Spleen (tissue), 7 donors: Measurements from ENCODE around the gene CARHSP1.

Experiments used
- CTCF ChIP-seq, 11 experiments: fragments of 200-600 bp in 7 of 11; fragments of 450-650 bp in 4 of 11; sonication (generic) in 4 of 11; IDR thresholded peaks in 8 of 11; conservative IDR thresholded peaks in 3 of 11; 1 replicate in 7 of 11; 2 replicates in 4 of 11; pipeline versions ENCODE4 v1.4.0 to v1.8.0; 2016 to 2021; ENCODE audit warnings: antibody characterized with exemption in 11 of 11, inconsistent platforms in 4 of 11, mild to moderate bottlenecking in 1 of 11
- POLR2A ChIP-seq, 3 donors: fragments of 450-650 bp; IDR thresholded peaks; one replicate each; pipeline ENCODE4 v1.5.1; 2017; ENCODE audit warnings: antibody characterized with exemption in 3 of 3, mild to moderate bottlenecking in 1 of 3
- POLR2AphosphoS5 ChIP-seq, 3 donors: sonication (generic); formaldehyde crosslinking; IDR thresholded peaks; one replicate each; pipeline ENCODE4 v1.5.1; 2017; ENCODE audit warnings: antibody characterized with exemption in 3 of 3
- donor health status: DM: no; HTN: no; CAD: no; lungs with moderate emphysema.
- donor health status: DM: no; HTN: no; CAD: no.
- donor health status: DM: no; HTN: no; CAD: no.

DNA sequence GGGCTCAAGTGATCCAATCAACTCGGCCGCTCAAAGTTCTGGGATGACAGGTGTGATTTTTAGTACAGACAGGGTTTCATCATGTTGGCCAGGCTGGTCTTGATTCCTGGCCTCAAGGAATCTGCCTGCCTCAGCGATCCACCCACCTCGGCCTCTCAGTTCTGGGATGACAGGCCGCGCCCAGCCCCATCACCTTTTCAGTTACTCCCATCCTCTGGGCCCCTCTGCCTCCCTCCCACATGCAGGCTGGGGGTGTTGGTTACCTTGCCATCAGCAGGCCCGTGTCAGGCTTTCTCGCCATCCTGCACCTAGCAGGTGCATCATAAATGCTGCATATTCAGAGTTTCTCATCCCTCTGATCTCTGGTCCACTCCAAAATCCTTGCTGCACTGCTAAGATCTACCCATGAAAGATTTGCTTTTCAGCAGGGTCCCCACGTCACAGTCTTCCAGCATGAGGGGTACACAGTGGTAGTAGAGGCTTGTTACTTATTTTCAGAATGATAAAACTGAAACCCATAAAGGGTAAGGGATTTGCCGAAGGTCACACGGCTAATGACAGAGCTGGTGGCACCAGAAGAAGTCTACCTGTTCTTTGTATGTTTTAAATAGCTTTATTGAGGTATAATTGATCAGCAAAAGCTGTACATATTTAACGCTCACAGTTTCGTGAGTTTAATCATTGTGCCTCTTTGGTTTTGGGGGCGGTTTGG is 54.6 kb downstream of the CARHSP1 start:
- no peak for TF ChIP-seq CTCF (IDR thresholded peaks at IDR 0.05 in 8 of 11, conservative IDR thresholded peaks at IDR 0.05 in 3 of 11)
- TF ChIP-seq POLR2AphosphoS5 (IDR thresholded peaks at IDR 0.05) = no peak
- TF ChIP-seq POLR2A (IDR thresholded peaks at IDR 0.05) = no peak
